ENCODE measurements around the gene SORCS1.

SORCS1 gene

GRCh38 chr10:107022600-107023354, 141.7 kb downstream of the SORCS1 start:
- POLR2A ChIA-PET = no interaction called here
- TF ChIP-seq KLF1 (tag by site-specific recombination; IDR thresholded peaks at IDR 0.05) = no peak
- TF ChIP-seq MZF1 (tag by site-specific recombination; IDR thresholded peaks at IDR 0.05; ENCODE audit: borderline replicate concordance) = no peak
- no peak for TF ChIP-seq ZFP3 (tag by site-specific recombination; IDR thresholded peaks at IDR 0.05; ENCODE audit: low read depth)
- no peak for TF ChIP-seq ZNF23 (tag by site-specific recombination; IDR thresholded peaks at IDR 0.05; ENCODE audit: borderline replicate concordance)
- TF ChIP-seq ZNF18 (tag by site-specific recombination; IDR thresholded peaks at IDR 0.05) = no peak
- no peak for TF ChIP-seq ZNF174 (tag by site-specific recombination; IDR thresholded peaks at IDR 0.05)
- no peak for TF ChIP-seq ZNF26 (tag by site-specific recombination; IDR thresholded peaks at IDR 0.05)
- no peak for TF ChIP-seq ZNF10 (tag by site-specific recombination; IDR thresholded peaks at IDR 0.05)
- no peak for TF ChIP-seq ZNF830 (tag by site-specific recombination; IDR thresholded peaks at IDR 0.05; ENCODE audit: low read depth)
- TF ChIP-seq BCL11B (tag by site-specific recombination; IDR thresholded peaks at IDR 0.05; ENCODE audit: low read depth) = no peak
- no peak for TF ChIP-seq ZNF416 (tag by site-specific recombination; IDR thresholded peaks at IDR 0.05)
- no peak for TF ChIP-seq REPIN1 (tag by site-specific recombination; IDR thresholded peaks at IDR 0.05; ENCODE audit: low read depth)
- CTCF ChIA-PET = no interaction called here
- H3K36me3 ChIP-seq (ENCODE audit: control insufficient read depth in 2 of 2, insufficient read depth in 1 of 2, low read length in 2 of 2) = no peaks in the 10 kb centered on the region
- H3K27ac ChIP-seq (ENCODE audit: extremely low read depth, low read depth, low read length) = no peak overlapping the region
- H3K4me1 ChIP-seq (ENCODE audit: control insufficient read depth, insufficient read depth, low read length) = no peaks in the 10 kb centered on the region
- H3K4me3 ChIP-seq (ENCODE audit: low read depth, low read length) = no peak overlapping the region
- no peaks in the 10 kb centered on the region for H3K9me3 ChIP-seq (ENCODE audit: control insufficient read depth, insufficient read depth, low read depth, low read length)

GRCh38 chr10:107019154-107019553, 145.4 kb downstream of the SORCS1 start:
- ChIA-PET CTCF (no interaction called here), POLR2A (no interaction called here)
- no peak overlapping the region for H3K27ac ChIP-seq (ENCODE audit: extremely low read depth, low read depth, low read length)
- H3K4me1 ChIP-seq (ENCODE audit: control insufficient read depth, insufficient read depth, low read length) = no peaks in the 10 kb centered on the region
- no peaks in the 10 kb centered on the region for H3K9me3 ChIP-seq (ENCODE audit: control insufficient read depth, insufficient read depth, low read depth, low read length)
- H3K36me3 ChIP-seq (ENCODE audit: control insufficient read depth in 2 of 2, insufficient read depth in 1 of 2, low read length in 2 of 2) = no peaks in the 10 kb centered on the region
- H3K4me3 ChIP-seq (ENCODE audit: low read depth, low read length) = no peak overlapping the region
- TF ChIP-seq TSHZ1 (tag by site-specific recombination; IDR thresholded peaks at IDR 0.05; ENCODE audit: borderline replicate concordance) (no peak), ZBTB8A (tag by site-specific recombination; IDR thresholded peaks at IDR 0.05) (no peak), ZNF561 (tag by site-specific recombination; IDR thresholded peaks at IDR 0.05; ENCODE audit: borderline replicate concordance) (no peak), SP3 (tag by site-specific recombination; IDR thresholded peaks at IDR 0.05) (no peak), ZNF596 (tag by site-specific recombination; IDR thresholded peaks at IDR 0.05) (no peak), REST (tag by site-specific recombination; IDR thresholded peaks at IDR 0.05) (no peak), OVOL3 (tag by site-specific recombination; IDR thresholded peaks at IDR 0.05) (no peak)

Measured in HEK293 (cell line).